HG03045 (cell line): ENCODE measurements around the gene PPP1R13L.
"Not testable (repeated sequence)": the region's sequence is repeated elsewhere in the genome, so short reads cannot be mapped to it uniquely, and the experiment has no call there.

Experiments
- ATAC-seq: cut with Tn5 transposase; IDR thresholded peaks from one replicate; pipeline ENCODE4 v1.9.1; 2021; ENCODE audit warnings: mild to moderate bottlenecking, moderate library complexity; ENCODE audit not compliant: unreplicated experiment

PPP1R13L gene

DNA sequence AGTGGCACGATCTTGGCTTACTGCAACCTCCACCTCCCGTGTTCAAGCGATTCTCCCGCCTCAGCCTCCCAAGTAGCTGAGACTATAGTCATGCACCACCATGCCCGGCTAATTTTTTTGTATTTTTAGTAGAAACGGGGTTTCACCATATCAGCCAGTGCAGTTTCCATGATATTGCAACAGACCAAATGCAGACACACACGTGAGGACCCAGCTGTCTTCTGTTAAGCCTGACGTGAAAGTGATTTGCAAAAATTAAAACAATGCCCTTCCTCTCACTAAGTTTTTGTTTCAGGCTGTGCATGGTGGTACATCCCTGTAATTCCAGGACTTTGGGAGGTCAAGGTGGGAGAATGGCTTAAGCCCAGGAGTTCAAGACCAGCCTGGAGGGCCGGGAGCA, 26.1 kb upstream of the PPP1R13L start:
- ATAC-seq, result not testable (repeated sequence)

DNA sequence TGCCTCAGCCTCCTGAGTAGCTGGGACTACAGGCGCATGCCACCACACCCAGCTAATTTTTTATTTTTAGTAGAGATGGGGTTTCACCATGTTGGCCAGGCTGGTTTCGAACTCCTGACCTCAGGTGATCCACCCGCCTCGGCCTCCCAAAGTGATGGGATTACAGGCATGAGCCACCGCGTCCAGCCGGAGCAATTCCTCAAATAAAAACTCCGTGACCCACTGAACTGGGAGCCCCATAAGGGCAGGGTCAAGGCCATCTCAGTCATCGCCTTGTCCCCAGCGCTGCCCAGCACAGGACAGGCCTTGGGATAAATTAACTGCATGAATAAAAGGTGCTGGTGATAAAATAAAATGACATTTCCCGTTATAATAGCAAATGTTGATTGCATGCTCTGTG, 25.0 kb upstream of the PPP1R13L start:
- ATAC-seq, result not testable (repeated sequence)

DNA sequence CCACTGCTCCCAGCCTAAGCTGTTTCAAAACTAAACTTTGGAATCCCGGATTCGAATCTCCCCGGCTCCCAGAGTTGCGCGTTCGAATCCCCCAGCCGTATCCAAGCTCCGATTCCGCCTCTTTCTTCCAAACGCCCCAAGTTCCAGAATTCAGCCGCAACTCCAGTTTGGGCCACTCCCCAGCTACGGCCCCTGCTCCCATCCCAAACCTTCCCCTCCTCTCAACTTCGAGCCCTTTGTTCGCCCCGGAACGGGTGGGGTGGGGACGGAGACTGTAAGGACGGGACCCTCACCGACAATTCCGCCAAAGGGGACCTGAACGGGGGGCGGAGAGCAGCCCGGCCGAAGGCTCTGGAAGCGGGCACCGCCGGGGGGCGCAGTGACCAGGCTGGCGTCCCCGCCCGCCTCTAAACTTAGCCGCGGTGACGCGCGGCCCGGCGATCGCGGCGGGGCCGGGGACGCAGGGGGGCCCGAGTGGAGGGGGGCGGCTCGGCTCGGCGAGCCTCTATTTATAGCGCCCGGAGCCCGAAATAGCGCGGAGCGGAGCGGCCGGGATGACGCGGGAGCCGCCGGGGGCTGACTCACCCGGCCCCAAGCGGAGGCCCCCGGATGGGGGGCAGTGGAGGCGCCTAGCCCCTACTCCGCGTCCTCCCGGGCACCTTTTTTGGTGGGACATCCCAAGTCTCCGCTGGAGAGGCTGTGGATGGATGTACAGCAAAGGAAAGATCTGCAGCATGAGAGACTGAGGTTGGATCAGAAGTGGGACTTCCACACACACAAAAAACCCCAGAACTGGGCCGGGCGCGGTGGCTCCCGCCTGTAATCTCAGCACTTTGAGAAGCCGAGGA, 23.7 kb upstream of the PPP1R13L start:
- no peak for ATAC-seq

DNA sequence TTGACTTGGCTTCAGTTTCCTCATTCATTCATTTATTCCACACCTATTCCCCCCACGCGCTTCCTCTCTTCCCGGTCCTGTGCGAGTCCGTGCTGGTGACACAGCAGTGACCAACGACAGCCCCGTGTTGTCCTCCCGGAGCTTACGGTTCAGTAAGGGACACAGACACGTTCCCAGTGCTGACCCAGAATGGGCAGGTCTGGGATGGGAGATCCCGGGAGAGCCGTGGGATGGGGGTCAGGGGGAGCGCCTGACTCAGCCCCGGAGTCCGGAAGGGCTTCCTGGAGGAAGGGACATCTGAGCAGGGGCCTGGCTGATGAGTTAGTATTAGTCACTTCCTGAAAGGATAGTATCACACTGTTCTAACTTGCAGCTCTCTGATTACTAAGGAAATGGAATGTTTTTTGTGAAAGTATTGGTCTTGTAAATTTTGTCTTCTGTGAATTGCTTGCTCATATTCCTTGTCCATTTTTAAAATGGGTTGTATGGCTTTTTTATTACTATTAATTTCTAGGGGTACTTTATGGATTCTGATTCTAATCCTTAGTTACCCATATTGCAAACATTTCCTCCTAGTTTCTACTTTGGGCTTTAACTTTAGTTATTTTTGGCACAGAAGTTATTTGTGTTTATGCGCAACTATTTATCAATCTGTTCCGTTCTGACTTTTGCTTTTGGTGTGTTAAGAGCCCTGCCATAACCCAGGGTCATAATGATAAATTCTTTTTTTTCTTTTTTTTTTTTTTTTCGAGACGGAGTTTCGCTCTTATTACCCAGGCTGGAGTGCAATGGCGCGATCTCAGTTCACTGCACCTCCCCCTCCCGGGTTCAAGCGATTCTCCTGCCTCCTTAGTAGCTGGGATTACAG, 19.6 kb upstream of the PPP1R13L start:
- ATAC-seq, result no peak

DNA sequence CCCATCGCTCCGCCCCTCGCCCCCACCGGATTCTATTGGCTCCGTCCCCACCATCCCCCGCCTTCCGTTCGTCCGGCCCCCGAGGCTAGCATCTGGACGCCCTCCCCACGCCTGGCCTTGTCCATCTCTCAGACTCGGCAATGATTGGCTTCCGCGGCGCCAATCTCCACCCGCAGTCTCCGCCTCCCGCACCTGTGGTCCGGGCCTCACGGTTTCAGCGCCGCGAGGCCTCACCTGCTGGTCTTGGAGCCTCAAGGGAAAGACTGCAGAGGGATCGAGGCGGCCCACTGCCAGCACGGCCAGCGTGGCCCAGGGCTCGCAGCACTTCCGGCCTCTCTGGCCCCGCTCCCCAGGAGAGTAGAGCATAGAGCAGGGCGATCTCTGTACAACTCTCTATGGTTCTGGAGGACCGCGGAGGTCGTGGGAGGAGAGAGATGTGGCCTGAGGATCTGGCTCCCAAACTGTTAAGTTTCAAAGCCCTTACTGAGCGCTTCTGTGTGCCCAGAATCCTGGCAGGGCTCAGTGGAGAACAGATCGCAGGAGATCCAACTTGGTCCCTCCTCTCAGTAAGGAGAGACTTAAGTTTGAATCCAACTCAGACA, 18.8 kb upstream of the PPP1R13L start, which contains the start of gene ERCC1:
TSS of gene ERCC1 (minus strand) at position 329 of the 602 bp plus-strand sequence. CDS start 543 bp downstream, outside the sequence.
- peak; percentile 60 for ATAC-seq

DNA sequence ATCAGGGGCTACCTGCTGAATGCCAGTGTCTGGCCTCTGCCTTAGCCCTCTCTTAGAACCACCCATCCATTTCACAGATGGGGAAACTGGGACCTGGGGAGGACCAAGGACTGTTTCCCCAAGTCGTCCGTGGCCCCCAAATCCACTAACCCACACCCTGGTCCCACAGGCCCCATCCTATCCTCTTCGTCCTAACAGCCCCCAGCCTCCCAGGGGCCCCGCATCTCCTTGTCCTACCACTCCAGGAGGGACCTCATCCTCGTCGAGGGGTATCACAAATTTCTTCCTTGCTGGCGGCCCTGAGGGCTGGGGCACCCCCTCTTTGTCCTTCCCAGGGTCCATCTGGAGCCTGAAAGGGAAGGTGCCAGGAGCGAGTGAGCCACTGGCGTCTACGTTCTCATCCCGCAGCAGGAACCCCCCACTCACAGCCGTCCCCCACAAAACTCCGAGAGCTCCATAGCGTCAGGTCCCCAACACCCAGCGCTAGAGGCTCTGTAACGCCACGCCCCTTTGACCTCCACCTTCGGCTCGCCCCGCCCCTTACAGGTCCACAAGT, 18.2 kb upstream of the PPP1R13L start:
- no peak for ATAC-seq

DNA sequence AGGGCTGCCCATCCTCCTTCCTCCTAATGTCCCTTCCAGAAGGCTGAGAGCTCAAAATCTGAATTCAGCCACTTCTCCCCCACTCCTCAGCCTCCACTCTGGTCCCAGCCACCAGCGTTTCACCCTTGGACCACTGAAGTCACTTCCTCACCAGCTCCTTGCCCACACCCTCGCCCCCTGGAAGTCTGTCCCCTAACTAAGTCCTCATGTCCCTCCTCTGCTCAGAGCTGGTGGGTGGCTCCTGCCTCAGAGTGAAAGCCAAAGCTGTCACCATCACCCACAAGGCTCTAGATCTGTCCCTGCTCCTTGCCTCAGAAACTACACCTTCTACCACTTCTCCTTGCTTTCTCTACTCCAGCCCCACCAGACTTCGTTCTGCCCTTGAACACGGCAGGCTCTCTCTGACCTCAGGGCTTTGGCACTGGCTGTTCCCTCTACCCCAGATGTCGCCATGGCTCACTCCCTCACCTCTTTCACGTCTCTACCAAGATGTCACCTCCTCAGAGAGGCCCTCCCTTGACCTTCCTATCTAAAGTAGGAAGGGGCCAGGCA, 17.2 kb upstream of the PPP1R13L start:
- no peak for ATAC-seq

DNA sequence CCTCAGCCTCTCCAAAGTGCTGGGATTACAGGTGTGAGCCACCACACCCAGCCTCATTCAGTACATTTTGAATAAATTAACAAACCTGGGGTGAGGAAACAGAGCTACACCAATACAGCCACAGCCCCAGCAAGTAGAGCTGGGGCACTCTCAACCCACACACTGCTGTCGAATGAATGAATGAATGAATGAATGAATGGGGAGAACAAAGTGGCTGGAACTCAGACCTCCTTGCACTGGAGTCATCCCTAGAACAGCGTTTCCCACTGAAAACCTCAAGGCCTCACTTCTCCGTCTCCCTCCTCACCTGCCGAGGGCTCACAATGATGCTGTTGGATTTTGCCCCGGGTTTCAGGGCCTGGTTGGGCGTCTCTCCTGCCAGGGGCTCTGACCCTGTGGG, 16.0 kb upstream of the PPP1R13L start:
- ATAC-seq, result no peak

DNA sequence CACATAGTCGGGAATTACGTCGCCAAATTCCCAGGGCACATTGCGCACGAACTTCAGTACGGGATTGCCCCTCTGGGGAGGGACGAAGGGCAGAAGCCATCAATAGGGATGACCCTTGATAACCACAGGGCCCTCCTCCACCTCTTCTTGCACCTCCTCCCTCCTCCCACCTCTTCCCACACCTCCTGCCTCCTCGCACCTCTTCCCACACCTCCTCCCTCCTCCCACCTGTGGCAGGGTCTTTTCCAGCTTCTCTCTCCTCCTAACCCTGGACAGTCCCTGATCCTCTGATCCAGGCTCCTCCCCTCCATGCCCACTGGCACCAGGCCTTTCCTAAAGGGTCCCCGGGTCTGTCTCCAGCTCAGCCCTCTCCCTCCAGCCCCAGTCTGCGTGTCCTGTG, 15.5 kb upstream of the PPP1R13L start:
- ATAC-seq, result no peak

DNA sequence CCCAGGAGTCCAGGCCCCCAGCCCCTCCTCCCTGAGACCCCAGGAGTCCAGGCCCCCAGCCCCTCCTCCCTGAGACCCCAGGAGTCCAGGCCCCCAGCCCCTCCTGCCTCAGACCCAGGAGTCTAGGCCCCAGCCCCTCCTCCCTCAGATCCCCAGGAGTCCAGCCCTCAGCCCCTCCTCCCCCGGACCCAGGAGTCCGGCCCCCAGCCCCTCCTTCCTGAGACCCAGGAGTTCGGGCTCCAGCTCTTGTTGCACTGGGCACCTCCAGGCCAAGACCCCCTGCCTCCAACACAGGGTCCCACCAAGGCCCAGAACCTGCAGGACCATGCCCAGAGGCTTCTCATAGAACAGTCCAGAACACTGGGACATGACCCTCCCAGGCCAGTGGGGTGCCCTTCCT, 15.0 kb upstream of the PPP1R13L start:
- ATAC-seq, result no peak

DNA sequence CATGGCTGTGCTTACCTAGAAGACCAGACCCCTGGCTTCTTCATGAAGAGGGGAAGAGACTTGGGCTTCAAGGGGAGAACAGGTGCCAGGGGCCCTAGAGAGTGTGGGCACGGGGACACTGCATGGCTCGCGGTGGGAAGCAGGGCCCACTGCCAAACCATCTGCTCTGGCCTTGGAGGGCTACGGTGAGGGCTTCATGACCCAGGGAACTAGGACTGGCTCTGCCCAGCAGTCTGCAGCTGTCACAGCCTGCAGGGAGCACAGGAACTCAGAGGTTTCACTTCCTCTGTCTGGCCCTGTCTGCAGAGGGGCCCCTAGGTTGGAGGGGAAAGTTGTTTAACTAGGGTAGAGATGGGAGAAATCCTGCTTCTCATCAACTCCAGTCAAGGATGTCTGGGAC, 14.5 kb upstream of the PPP1R13L start:
- peak; percentile 40 for ATAC-seq

DNA sequence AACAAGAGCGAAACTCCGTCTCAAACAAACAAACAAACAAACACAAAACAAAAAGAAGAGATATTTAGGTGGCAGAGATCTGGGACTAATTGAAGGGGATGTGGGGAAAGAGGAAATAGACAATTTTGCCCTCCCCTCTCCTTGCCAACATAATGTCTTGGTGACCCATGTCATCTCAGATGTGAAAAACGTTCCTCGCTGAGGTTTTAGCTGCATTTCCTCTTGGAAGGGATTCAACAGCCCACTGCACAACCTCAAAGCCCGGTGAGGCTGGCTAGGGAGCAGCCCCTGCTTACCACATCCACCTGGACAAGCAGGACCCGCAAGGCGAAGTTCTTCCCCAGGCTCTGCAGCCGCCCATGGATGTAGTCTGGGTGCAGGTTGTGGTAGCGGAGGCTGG, 13.9 kb upstream of the PPP1R13L start:
- ATAC-seq, result no peak

DNA sequence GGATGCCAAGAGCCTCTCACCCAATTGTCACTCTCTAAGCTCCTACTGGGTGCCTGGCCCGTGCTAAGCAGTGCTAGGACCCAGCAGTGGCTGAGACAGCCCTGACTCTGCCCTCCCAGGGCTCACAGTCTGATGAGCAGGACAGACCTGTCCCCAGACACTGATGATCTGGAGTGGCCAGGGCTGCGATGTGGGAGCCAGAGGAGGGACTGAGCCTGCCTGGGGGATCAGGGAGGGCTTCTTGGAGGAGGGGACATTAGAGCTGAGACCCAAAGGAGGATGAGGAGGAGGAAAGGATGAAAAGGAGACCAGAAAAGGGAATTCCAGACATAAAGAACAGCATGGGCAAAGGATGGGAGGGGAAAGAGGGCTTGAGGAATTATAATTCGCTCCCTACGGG, 12.3 kb upstream of the PPP1R13L start:
- ATAC-seq, result no peak

DNA sequence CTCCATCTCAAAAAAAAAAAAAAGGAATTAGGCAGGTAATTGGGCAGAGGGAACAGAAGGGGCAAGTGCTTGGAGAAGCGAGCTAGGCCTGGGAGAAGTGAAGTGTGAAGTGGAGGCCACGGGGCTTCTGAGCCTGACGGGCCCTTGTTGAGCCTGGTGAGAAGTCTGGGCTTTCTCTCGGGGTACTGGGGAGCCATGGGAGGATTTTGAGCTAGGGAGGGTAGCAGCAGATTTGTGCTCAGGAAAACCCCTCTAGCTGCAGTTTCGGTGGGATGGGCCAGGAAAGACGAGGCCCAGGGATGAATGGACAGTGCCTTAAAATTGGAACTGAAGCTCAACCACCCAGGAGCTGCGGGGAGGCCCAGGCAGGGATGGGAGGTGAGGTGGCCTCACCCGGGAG, 9.6 kb upstream of the PPP1R13L start:
- ATAC-seq, result no peak

DNA sequence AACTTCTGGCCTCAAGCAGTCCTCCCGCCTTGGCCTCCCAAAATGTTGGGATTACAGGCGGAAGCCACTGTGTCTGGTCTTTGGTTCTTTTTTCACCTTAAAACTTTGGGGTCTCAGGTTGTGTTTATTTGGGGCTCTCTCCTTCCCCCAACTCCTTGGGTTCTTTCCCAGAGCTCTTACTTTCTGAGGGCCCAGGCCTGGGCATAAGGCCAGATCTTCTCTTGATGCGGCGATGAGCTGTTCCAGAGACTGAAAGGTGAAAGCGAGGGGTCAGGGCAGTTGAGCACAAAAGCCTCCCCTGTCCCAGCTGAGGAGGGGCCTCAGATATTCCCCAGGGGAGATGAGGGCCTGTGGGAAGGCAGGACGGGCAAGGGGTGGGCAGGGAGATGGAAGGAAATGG, 8.6 kb upstream of the PPP1R13L start:
- ATAC-seq, result no peak

DNA sequence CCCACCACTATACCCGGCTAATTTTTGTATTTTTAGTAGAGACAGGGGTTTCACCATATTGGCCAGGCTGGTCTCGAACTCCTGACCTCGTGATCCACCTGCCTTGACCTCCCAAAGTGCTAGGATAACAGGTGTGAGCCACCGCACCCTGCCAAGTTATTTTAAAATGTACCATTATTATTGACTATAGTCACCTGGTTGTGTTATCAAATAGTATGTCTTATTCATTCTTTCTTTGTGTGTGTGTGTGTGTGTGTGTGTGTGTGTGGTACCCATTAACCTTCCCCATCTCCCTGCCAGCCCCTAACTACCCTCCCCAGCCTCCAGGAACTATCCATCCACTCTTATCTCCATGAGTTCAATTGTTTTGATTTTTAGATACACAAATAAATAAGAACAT, 5.5 kb upstream of the PPP1R13L start:
- ATAC-seq, result not testable (repeated sequence)

DNA sequence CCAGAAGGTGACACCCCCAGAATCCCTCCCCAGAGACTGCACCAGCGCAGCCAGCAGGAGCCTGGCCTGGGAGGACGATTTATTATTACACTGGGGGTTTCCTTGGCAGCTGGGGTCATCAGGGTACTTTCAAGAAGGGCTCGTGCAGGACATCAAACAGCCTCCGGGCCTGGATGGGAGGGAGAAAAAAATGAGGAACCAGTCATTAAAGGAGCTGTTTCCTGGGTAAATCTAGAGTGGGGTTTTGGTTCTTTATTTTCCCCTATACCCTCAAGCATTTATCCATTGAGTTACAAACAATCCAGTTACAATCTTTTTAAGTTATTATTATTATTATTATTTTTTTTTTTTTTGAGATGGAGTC, 4.7 kb upstream of the PPP1R13L start:
- ATAC-seq, result no peak

DNA sequence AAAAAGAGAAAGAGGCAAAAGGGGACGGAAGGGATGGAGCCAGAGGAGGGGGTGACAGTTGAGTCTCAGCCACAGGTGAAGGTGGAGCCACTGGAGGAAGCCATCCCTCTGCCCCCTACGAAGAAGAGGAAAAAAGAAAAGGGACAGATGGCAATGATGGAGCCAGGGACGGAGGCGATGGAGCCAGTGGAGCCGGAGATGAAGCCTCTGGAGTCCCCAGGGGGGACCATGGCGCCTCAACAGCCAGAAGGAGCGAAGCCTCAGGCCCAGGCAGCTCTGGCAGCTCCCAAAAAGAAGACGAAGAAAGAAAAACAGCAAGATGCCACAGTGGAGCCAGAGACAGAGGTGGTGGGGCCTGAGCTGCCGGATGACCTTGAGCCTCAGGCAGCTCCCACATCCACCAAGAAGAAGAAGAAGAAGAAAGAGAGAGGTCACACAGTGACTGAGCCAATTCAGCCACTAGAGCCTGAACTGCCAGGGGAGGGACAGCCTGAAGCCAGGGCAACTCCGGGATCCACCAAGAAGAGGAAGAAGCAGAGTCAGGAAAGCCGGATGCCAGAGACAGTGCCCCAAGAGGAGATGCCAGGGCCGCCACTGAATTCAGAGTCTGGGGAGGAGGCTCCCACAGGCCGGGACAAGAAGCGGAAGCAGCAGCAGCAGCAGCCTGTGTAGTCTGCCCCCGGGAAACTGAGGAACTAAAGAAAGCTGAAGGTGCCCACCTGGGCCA, 4.1 kb upstream of the PPP1R13L start:
- ATAC-seq, result no peak

DNA sequence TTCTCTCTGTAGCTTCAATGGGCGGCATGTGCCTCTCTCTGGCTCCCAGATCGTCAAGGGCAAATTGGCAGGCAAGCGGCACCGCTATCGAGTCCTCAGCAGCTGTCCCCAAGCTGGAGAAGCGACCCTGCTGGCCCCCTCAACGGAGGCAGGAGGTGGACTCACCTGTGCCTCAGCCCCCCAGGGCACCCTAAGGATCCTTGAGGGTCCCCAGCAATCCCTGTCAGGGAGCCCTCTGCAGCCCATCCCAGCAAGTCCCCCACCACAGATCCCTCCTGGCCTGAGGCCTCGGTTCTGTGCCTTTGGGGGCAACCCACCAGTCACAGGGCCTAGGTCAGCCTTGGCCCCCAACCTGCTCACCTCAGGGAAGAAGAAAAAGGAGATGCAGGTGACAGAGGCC, 3.3 kb upstream of the PPP1R13L start:
- no peak for ATAC-seq

DNA sequence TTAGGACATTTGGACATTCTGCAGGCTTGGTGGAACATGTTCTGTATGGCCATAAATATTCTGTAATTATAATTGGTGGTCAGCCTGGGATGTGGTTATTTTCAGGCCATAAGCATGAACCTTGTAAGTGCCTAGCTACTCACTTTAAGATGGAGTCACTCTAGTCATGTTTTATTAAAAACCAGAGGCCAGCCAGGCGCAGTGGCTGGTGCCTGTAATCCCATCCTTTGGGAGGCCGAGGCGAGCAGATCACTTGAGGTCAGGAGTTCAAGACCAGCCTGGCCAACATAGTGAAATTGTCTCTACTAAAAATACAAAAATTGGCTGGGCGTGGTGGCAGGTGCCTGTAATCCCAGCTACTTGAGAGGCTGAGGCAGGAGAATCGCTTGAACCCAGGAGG, 2.7 kb upstream of the PPP1R13L start:
- not testable (repeated sequence) for ATAC-seq

DNA sequence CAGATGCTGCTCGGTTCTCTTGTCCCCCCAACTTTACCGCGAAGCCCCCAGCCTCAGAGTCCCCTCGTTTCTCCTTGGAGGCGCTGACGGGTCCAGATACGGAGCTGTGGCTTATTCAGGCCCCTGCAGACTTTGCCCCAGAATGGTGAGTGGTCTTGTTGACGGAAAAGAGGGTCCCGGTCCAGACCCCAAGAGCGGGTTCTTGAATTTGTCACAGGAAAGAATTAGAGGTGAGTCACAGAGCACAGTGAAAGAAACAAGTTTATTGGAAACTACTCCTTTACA, 2.2 kb upstream of the PPP1R13L start:
- ATAC-seq, result no peak
